CD4-positive, alpha-beta T cell treated with Interleukin-4 for 1 hour (primary cell): Measurements from ENCODE around the gene ADORA2A.

ENCODE experiments used
- DNase-seq, 2 donors: peaks; one replicate each; pipeline ENCODE4 v3.0.0-alpha.2; 2020 to 2022

ADORA2A gene

GRCh38 chr22:24433828-24434470 lies 6.5 kb downstream of the ADORA2A start:
- DNase-seq: peak in 1 of 2 donors; percentile 82

GRCh38 chr22:24434471-24435322 lies 7.3 kb downstream of the ADORA2A start:
- DNase-seq: peak; percentile 83

GRCh38 chr22:24435323-24435645 lies 7.9 kb downstream of the ADORA2A start:
- DNase-seq: no peak

GRCh38 chr22:24435861-24436371 lies 8.5 kb downstream of the ADORA2A start:
- no peak for DNase-seq

GRCh38 chr22:24436553-24436952 lies 9.2 kb downstream of the ADORA2A start:
- DNase-seq: no peak

- DNase-seq: no peak
Measured at GRCh38 chr22:24437091-24437490, 9.7 kb downstream of the ADORA2A start.

GRCh38 chr22:24437741-24438328 lies 10.4 kb downstream of the ADORA2A start:
- peak in 1 of 2 donors; percentile 49 for DNase-seq

- DNase-seq: peak in 1 of 2 donors; percentile 64
Measured at GRCh38 chr22:24440270-24440717, 12.9 kb downstream of the ADORA2A start.

GRCh38 chr22:24440718-24441405 lies 13.5 kb downstream of the ADORA2A start:
- DNase-seq: no peak

- DNase-seq: no peak
Measured at GRCh38 chr22:24441406-24442351, 14.3 kb downstream of the ADORA2A start.

GRCh38 chr22:24442352-24442744 lies 14.9 kb downstream of the ADORA2A start:
- DNase-seq: no peak

GRCh38 chr22:24443668-24444067 lies 16.3 kb downstream of the ADORA2A start:
- DNase-seq: no peak

GRCh38 chr22:24444251-24444650 lies 16.9 kb downstream of the ADORA2A start:
- DNase-seq: no peak

- no peak for DNase-seq
Measured at GRCh38 chr22:24444729-24445466, 17.5 kb downstream of the ADORA2A start.

- DNase-seq: no peak
Measured at GRCh38 chr22:24445481-24446259, 18.3 kb downstream of the ADORA2A start.

- no peak for DNase-seq
Measured at GRCh38 chr22:24446260-24446611, 18.8 kb downstream of the ADORA2A start.

- DNase-seq: no peak
Measured at GRCh38 chr22:24450610-24451009, 23.2 kb downstream of the ADORA2A start.

GRCh38 chr22:24451162-24451561 lies 23.8 kb downstream of the ADORA2A start:
- no peak for DNase-seq

GRCh38 chr22:24453853-24454252 lies 26.5 kb downstream of the ADORA2A start:
- no peak for DNase-seq

GRCh38 chr22:24455039-24455438 lies 27.6 kb downstream of the ADORA2A start:
- DNase-seq: no peak
